ENCODE results near the gene ADD2.
"Not testable (repeated sequence)": the region's sequence is repeated elsewhere in the genome, so short reads cannot be mapped to it uniquely, and the experiment has no call there.

The ADD2 gene

GRCh38 chr2:70756128-70756527 is 11.9 kb downstream of the ADD2 start:
- no peak for TF ChIP-seq JUND (IDR thresholded peaks at IDR 0.05; ENCODE audit: low read depth)
- in situ Hi-C loops (cut with HindIII; ENCODE audit: low pct_unique_long_range_greater_than_20kb, low sequenced_read_pairs), result no loop called here
- DNase-seq (ENCODE audit: low read depth in 1 of 2, low spot score in 1 of 2), result no peak

- no peak for TF ChIP-seq JUND (IDR thresholded peaks at IDR 0.05; ENCODE audit: low read depth)
- DNase-seq (ENCODE audit: low read depth in 1 of 2, low spot score in 1 of 2), result no peak
- in situ Hi-C loops (cut with HindIII; ENCODE audit: low pct_unique_long_range_greater_than_20kb, low sequenced_read_pairs), result no loop called here
Measured at GRCh38 chr2:70753902-70754301, 14.1 kb downstream of the ADD2 start.

GRCh38 chr2:70753031-70753430 is 15.0 kb downstream of the ADD2 start:
- DNase-seq (ENCODE audit: low read depth in 1 of 2, low spot score in 1 of 2), result no peak
- in situ Hi-C loops (cut with HindIII; ENCODE audit: low pct_unique_long_range_greater_than_20kb, low sequenced_read_pairs), result no loop called here
- no peak for TF ChIP-seq JUND (IDR thresholded peaks at IDR 0.05; ENCODE audit: low read depth)

- in situ Hi-C loops (cut with HindIII; ENCODE audit: low pct_unique_long_range_greater_than_20kb, low sequenced_read_pairs), result no loop called here
- no peak for TF ChIP-seq JUND (IDR thresholded peaks at IDR 0.05; ENCODE audit: low read depth)
- no peak for DNase-seq (ENCODE audit: low read depth in 1 of 2, low spot score in 1 of 2)
Measured at GRCh38 chr2:70752396-70752795, 15.6 kb downstream of the ADD2 start.

DNA sequence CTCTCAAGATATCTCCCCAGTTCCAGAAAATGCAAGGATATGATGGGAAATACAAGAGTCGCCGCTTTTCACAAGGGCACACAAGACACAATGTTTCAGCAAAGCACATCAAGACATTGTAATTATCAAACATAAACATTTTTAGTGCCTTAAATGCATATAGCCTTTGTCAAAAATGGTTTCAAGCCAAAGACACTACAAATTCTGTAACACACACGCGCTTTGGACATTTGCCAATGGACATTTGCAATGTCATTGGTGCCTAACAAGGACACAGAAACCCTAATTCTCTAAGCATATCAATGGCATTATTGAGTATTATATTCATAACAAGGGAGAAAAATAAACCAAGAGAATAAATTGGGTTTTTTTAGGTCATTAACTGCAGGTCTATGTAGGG is 16.1 kb downstream of the ADD2 start:
- no peak for TF ChIP-seq JUND (IDR thresholded peaks at IDR 0.05; ENCODE audit: low read depth)
- in situ Hi-C loops (cut with HindIII; ENCODE audit: low pct_unique_long_range_greater_than_20kb, low sequenced_read_pairs), result no loop called here
- DNase-seq (ENCODE audit: low read depth in 1 of 2, low spot score in 1 of 2), result no peak

DNA sequence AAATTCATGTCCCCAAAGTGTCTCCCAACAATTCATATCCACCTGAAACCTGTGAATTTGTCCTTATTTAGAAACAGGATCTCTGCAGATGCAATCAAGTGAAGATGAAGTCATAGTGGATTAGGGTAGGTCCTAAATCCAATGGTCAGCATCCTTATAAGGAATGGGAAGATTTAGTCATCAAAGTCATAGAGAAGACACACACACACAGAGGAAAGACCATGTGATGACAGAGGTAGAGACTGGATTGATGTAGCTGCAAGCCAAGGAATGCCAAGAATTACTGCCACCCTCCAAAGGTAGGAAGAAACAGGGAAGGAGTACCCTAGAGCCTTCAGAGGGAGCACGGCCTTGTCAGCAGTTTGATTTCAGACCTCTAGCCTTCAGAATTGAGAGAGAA is 17.7 kb downstream of the ADD2 start:
- no peak for DNase-seq (ENCODE audit: low read depth in 1 of 2, low spot score in 1 of 2)
- no peak for TF ChIP-seq JUND (IDR thresholded peaks at IDR 0.05; ENCODE audit: low read depth)
- in situ Hi-C loops (cut with HindIII; ENCODE audit: low pct_unique_long_range_greater_than_20kb, low sequenced_read_pairs), result no loop called here

GRCh38 chr2:70748002-70748784 is 19.8 kb downstream of the ADD2 start:
- TF ChIP-seq JUND (IDR thresholded peaks at IDR 0.05; ENCODE audit: low read depth), result no peak
- in situ Hi-C loops (cut with HindIII; ENCODE audit: low pct_unique_long_range_greater_than_20kb, low sequenced_read_pairs), result no loop called here
- peak in 1 of 2 experiments; percentile 9 for DNase-seq (ENCODE audit: low read depth in 1 of 2, low spot score in 1 of 2)

DNA sequence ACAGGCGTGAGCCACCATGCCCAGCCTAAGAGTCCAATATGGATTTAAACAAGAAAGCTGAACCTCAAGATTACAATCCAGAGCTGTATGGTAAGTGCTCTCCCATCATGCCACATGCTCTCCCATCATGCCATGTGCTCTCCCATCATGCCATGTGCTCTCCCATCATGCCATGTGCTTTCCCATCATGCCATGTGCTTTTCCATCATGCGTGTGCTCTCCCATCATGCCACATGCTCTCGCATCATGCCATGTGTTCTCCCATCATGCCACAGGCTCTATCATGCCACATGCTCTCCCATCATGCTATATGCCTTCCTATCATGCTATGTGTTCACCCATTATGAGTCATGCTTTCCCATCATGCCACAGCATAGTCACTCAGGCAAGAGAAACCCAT is 20.7 kb downstream of the ADD2 start:
- no peak for TF ChIP-seq JUND (IDR thresholded peaks at IDR 0.05; ENCODE audit: low read depth)
- in situ Hi-C loops (cut with HindIII; ENCODE audit: low pct_unique_long_range_greater_than_20kb, low sequenced_read_pairs), result no loop called here

GRCh38 chr2:70746094-70746974 is 21.7 kb downstream of the ADD2 start:
- no peak for TF ChIP-seq JUND (IDR thresholded peaks at IDR 0.05; ENCODE audit: low read depth)
- DNase-seq (ENCODE audit: low read depth in 1 of 2, low spot score in 1 of 2), result no peak
- in situ Hi-C loops (cut with HindIII; ENCODE audit: low pct_unique_long_range_greater_than_20kb, low sequenced_read_pairs), result no loop called here

More for the DNA sequence above, 20.7 kb downstream of the ADD2 start:
- DNase-seq (ENCODE audit: low read depth in 1 of 2, low spot score in 1 of 2), result no peak

DNA sequence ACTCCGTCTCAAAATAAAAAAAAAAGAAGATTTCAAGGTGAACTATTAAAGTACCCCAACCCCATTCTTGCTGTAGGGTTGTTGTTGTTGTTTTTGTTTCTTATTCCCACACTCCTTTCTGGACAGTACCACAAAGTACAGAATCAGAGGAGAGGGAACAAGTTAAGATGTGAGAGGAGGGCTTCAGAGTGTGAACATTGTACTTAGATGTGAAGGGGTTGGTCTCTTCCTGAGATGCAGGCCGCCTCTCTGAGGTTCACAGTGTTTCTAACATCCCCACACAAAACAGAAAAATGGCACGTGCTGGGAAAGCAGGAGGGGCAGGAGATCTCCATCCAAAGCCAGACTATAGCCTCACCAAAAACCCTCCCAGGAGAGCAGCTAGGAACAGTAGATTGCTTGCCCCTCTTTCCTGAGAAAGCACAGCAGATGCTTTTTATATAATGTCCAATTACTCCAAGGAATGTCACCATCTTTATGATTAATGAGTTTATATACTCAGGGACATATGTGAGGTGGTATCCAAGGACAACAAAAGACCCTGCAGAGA is 22.6 kb downstream of the ADD2 start:
- no peak for DNase-seq (ENCODE audit: low read depth in 1 of 2, low spot score in 1 of 2)
- no peak for TF ChIP-seq JUND (IDR thresholded peaks at IDR 0.05; ENCODE audit: low read depth)
- in situ Hi-C loops (cut with HindIII; ENCODE audit: low pct_unique_long_range_greater_than_20kb, low sequenced_read_pairs), result no loop called here

DNA sequence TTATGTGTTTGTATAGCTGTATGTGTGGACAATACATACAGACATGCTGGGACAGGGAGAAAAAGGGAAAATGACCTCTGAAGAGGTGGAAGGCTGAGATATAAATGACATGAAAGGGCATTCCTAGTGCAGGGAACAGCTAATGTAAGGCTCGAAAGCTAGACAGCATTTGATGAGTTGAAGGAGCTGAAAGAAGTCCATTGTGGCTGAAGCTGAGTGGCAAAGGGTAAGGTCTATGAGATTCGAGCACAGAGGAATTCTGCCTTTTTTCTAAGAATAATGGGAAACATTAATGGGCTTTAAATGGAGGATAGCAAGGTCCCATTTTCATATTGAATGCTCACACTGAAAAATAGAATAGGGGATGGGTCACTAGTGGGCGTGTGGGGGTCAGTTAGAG is 23.6 kb downstream of the ADD2 start:
- no peak for DNase-seq (ENCODE audit: low read depth in 1 of 2, low spot score in 1 of 2)
- no peak for TF ChIP-seq JUND (IDR thresholded peaks at IDR 0.05; ENCODE audit: low read depth)
- in situ Hi-C loops (cut with HindIII; ENCODE audit: low pct_unique_long_range_greater_than_20kb, low sequenced_read_pairs), result no loop called here

GRCh38 chr2:70743677-70744076 is 24.3 kb downstream of the ADD2 start:
- in situ Hi-C loops (cut with HindIII; ENCODE audit: low pct_unique_long_range_greater_than_20kb, low sequenced_read_pairs), result no loop called here
- no peak for DNase-seq (ENCODE audit: low read depth in 1 of 2, low spot score in 1 of 2)
- no peak for TF ChIP-seq JUND (IDR thresholded peaks at IDR 0.05; ENCODE audit: low read depth)

- in situ Hi-C loops (cut with HindIII; ENCODE audit: low pct_unique_long_range_greater_than_20kb, low sequenced_read_pairs), result no loop called here
- DNase-seq (ENCODE audit: low read depth in 1 of 2, low spot score in 1 of 2), result no peak
- no peak for TF ChIP-seq JUND (IDR thresholded peaks at IDR 0.05; ENCODE audit: low read depth)
Measured at GRCh38 chr2:70743068-70743467, 24.9 kb downstream of the ADD2 start.

DNA sequence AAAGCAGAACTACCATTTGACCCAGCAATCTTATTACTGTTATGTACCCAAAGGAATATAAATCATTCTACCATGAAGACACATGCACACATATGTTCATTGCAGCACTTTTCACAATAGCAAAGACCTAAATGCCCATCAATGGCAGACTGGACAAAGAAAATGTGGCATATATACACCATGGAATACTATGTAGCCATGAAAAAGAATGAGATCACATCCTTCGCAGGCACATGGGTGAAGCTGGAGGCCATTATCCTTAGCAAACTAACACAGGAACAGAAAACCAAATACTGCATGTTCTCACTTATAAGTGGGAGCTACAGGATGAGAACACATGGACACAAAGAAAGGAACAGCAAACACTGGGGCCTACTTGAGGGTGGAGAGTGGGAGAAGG is 28.5 kb downstream of the ADD2 start:
- DNase-seq (ENCODE audit: low read depth in 1 of 2, low spot score in 1 of 2); in situ Hi-C loops (cut with HindIII; ENCODE audit: low pct_unique_long_range_greater_than_20kb, low sequenced_read_pairs): not testable (repeated sequence)

Data from T47D (cell line).